ENCODE measurements around the gene NSUN4.

The NSUN4 gene

DNA sequence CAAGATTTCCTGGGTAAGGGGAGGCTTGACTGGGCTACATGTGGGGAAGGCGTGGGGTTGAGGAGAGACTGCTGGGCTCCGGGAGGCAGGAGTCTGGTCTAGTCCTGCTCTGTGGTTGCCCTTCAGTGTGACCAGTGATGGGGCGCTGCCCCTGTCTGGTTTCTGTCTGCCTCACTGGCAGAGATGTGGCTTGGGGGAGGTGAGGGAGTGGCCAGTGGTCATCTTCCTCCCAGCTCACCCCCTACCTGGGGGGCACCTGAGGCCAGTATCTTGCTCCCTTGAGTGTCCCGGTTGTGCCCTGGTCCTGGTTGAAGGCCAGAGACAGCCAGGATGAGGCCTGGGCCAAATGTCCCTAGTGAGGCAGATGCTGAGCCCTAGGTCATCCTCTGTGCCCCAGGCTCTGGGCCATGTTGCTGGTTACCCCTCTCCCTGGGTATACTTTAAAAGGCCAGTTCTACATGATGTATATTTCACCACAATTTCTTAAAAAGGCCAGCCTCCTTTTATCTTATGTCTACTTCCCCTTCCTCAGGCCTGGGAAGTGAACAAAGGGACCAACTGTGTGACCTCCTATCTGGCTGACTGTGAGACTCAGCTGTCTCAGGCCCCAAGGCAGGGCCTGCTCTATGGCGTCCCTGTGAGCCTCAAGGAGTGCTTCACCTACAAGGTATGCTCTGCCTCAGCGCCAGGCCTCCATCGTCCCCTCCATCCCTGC is 64.0 kb downstream of the NSUN4 start:
- no peak for DNase-seq (ENCODE audit: low read depth in 1 of 2, low spot score in 1 of 2)

DNA sequence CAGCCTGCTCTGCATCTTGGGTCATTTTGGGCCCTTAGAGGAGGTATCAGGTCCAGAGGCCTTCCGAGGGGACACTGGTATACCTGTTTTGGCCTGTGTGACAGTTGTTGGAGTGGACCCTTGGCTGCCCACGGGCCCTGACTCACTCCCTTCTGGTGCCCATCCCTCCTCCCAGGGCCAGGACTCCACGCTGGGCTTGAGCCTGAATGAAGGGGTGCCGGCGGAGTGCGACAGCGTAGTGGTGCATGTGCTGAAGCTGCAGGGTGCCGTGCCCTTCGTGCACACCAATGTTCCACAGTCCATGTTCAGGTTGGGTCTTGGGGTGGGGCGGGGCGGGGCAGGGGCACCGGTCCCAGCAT is 64.6 kb downstream of the NSUN4 start:
- DNase-seq (ENCODE audit: low read depth in 1 of 2, low spot score in 1 of 2): no peak

- no peak for DNase-seq (ENCODE audit: low read depth in 1 of 2, low spot score in 1 of 2)
These were observed 65.1 kb downstream of the NSUN4 start for GRCh38 chr1:46405724-46406123.

- DNase-seq (ENCODE audit: low read depth in 1 of 2, low spot score in 1 of 2): no peak
These were observed 66.4 kb downstream of the NSUN4 start for GRCh38 chr1:46406881-46407608.

DNA sequence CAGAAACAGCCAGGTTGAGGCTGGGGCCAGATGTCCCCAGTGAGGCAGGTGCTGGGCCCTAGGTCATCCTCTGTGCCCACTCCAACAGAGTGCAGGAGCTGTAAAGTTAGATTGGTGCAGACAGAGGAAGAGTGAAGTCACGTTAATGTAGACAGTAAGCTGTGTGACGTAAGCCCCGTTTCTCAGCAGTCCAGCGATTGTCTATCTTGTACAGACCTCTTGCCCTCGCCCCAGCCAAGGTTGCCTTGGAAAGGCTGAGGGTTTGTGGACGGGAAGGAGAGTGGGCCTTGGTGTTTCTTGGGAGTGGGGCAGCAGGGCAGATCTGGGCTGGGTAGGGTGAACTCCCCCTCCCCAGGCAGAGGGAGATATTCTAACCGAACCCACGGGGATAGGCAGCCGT is 67.0 kb downstream of the NSUN4 start:
- no peak for DNase-seq (ENCODE audit: low read depth in 1 of 2, low spot score in 1 of 2)

- DNase-seq (ENCODE audit: low read depth in 1 of 2, low spot score in 1 of 2): no peak
These were observed 67.9 kb downstream of the NSUN4 start for GRCh38 chr1:46408356-46409062.

DNA sequence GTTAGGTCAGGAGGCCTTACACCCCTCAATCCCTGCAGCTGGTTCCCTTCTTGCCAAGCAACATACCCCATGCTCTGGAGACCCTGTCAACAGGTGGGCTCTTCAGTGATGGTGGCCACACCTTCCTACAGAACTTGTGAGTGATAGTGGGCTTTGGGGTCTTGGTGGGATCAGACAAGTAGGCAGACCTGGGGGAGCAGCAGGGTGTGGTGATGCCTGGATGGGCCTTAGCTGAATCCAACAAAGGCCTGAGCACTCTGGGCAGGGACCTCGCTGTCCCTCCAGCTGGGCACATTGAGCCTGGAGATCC is 68.4 kb downstream of the NSUN4 start:
- DNase-seq (ENCODE audit: low read depth in 1 of 2, low spot score in 1 of 2): no peak

DNA sequence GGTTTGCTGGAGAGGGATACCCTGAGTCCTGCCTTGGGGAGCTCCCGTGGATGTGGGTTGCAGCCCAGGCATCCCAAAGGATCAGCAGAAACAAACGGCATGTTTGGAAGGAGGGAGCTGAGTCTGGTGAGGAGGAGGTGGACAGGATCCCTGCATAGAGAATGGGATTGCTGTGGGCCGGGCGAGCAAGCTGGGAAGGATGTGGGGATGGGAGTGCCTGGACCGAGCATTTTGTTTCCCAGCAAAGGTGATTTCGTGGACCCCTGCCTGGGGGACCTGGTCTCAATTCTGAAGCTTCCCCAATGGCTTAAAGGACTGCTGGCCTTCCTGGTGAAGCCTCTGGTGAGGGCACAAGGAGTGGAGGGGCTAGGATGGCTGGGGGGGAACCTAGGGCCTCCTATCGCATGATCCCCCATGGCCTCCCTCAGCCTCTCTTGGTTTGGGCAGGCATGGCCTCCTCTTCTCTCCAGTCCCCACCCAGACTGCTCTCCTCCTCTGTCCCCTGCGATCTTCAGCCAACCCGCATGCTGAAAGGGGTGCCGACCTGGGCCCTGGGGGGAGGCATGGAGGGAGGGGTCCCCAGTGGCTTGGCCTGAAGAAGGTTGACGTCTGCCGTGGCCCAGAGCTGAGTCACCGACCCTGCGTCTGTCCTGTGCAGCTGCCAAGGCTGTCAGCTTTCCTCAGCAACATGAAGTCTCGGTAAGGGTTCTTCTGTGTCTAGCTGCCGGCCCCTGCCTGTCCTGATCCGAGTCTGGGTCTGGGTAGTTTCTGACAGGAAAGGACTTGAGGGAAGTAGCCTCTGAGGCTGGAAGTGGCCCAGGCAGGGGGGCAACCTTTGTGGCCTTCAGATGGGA is 69.8 kb downstream of the NSUN4 start:
- no peak for DNase-seq (ENCODE audit: low read depth in 1 of 2, low spot score in 1 of 2)

DNA sequence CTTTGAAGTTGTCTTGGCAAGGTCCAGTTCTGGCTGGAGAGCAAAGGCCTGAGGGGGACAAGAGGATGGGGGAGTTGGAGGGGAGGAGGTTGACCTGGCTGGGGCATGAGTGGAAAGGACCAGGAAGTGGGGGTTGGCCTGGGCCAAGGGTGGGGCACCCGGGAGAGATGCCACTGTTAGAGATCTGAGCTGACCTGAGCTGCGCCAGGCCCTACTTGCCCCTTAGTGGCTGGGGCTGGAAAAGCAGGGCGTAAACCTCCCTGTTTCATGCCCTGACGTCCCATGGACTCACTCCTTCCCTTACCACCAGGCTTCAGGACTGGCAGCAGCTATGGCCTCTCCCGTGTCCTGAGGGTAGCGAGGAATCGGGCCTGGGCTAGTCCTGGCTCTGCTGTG is 70.4 kb downstream of the NSUN4 start:
- DNase-seq (ENCODE audit: low read depth in 1 of 2, low spot score in 1 of 2): no peak
